ENCODE measurements around the gene ATP5F1C.
"Not testable (repeated sequence)": the region's sequence is repeated elsewhere in the genome, so short reads cannot be mapped to it uniquely, and the experiment has no call there.

The ATP5F1C gene

DNA sequence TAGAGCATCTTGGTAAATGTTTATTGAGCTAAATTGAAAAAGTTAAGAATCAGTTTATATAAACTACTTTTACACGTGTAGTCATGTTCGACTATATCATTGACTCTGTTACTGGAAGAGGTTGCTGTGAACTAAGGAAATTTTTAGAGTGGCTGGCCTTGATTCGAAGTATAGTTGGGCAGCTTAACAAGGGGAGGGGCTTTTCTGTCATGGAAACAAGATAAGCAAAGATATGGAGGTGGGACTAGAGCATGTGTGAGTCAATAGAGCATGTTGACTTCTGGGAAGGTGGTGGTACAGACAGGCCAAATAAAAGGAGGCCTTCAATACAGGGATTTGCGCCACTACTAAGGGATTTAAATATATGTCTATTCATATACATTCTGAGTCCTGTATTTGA lies 7.6 kb downstream of the ATP5F1C start:
- Histone ChIP-seq H3K36me3 (ENCODE audit: control insufficient read depth in 1 of 2, insufficient read depth in 2 of 2, low read length in 2 of 2) (peaks cover 24 to 37% of the 10 kb centered on the region in 2 donors), H3K27me3 (ENCODE audit: low read depth, low read length) (no peaks in the 10 kb centered on the region), H3K27ac (ENCODE audit: low read length) (no peak overlapping the region), H3K9me3 (ENCODE audit: control insufficient read depth in 1 of 2, low read length in 2 of 2) (no peaks in the 10 kb centered on the region), H3K4me1 (ENCODE audit: control insufficient read depth in 1 of 2, insufficient read depth in 2 of 2, low read length in 2 of 2) (peaks cover 0 to 38% of the 10 kb centered on the region in 2 donors), H3K4me3 (ENCODE audit: low read depth in 1 of 2, low read length in 2 of 2) (no peak overlapping the region)

DNA sequence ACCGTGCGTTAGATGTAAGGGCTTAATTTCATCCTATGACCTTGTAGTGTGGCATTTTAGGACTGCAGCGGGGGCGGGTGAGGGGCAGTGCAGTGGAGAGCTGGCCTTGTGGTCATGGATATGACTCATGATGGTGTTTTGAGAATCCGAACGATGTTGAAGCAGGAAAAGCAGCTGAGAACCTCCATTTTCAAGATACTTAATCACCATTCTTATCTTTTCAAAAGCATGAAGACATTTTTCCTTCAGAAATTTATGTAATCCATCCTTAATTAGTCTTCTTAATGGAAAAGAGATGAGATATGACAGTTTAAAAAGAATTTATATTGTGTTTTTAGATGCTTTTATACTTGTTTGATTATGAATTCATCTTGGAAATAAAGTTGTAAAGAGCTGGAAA lies 9.6 kb downstream of the ATP5F1C start:
- Histone ChIP-seq H3K9me3 (ENCODE audit: control insufficient read depth in 1 of 2, low read length in 2 of 2) (no peaks in the 10 kb centered on the region), H3K27ac (ENCODE audit: low read length) (no peak overlapping the region), H3K4me1 (ENCODE audit: control insufficient read depth in 1 of 2, insufficient read depth in 2 of 2, low read length in 2 of 2) (peaks cover 0 to 27% of the 10 kb centered on the region in 2 donors), H3K36me3 (ENCODE audit: control insufficient read depth in 1 of 2, insufficient read depth in 2 of 2, low read length in 2 of 2) (peaks cover 43 to 57% of the 10 kb centered on the region in 2 donors), H3K4me3 (ENCODE audit: low read depth in 1 of 2, low read length in 2 of 2) (no peak overlapping the region), H3K27me3 (ENCODE audit: low read depth, low read length) (no peaks in the 10 kb centered on the region)

DNA sequence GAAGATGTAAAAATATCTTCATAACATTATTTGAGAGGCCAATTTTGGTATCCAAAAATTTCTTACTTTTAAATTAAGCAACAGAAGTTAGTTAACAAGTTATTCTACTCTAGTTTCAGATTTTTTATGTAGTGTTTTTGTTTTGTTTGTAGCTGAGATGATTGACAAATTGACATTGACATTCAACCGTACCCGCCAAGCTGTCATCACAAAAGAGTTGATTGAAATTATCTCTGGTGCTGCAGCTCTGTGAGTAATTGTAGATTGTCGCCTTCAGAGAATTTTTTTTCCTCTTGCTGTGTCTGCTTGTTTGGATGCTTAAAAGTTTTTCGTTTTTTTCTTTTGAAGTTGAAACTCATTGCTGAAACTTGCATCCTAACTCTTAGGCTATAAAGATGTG lies 14.6 kb downstream of the ATP5F1C start:
- no peak overlapping the region for H3K27ac ChIP-seq (ENCODE audit: low read length)
- no peak overlapping the region for H3K4me3 ChIP-seq (ENCODE audit: low read depth in 1 of 2, low read length in 2 of 2)
- peaks cover 69 to 86% of the 10 kb centered on the region in 2 donors for H3K36me3 ChIP-seq (ENCODE audit: control insufficient read depth in 1 of 2, insufficient read depth in 2 of 2, low read length in 2 of 2)
- no peaks in the 10 kb centered on the region for H3K9me3 ChIP-seq (ENCODE audit: control insufficient read depth in 1 of 2, low read length in 2 of 2)
- no peaks in the 10 kb centered on the region for H3K27me3 ChIP-seq (ENCODE audit: low read depth, low read length)
- H3K4me1 ChIP-seq (ENCODE audit: control insufficient read depth in 1 of 2, insufficient read depth in 2 of 2, low read length in 2 of 2): no peaks in the 10 kb centered on the region

DNA sequence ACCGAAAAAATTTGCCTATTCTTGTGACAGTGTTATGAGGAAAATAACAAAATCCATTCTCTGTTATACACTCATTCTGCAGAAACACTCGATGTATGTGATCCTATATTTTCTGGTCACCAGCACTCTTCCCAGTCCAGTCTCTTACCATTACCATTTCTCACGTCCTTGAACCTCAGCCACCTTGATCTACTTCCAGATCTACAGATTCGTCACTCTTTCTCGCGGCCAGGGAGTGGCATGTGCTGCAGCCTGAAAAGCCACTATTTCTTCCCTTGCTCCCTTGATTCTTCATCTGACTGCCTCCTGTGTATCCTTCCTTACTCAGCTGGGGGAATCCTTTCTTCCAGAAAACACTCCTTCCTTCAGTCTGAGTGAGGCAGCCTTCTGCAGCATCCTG lies 16.2 kb downstream of the ATP5F1C start:
- H3K4me3 ChIP-seq (ENCODE audit: low read depth in 1 of 2, low read length in 2 of 2): no peak overlapping the region
- H3K27me3 ChIP-seq (ENCODE audit: low read depth, low read length): no peaks in the 10 kb centered on the region
- no peaks in the 10 kb centered on the region for H3K4me1 ChIP-seq (ENCODE audit: control insufficient read depth in 1 of 2, insufficient read depth in 2 of 2, low read length in 2 of 2)
- peaks cover 68 to 75% of the 10 kb centered on the region in 2 donors for H3K36me3 ChIP-seq (ENCODE audit: control insufficient read depth in 1 of 2, insufficient read depth in 2 of 2, low read length in 2 of 2)
- no peaks in the 10 kb centered on the region for H3K9me3 ChIP-seq (ENCODE audit: control insufficient read depth in 1 of 2, low read length in 2 of 2)
- H3K27ac ChIP-seq (ENCODE audit: low read length): no peak overlapping the region

DNA sequence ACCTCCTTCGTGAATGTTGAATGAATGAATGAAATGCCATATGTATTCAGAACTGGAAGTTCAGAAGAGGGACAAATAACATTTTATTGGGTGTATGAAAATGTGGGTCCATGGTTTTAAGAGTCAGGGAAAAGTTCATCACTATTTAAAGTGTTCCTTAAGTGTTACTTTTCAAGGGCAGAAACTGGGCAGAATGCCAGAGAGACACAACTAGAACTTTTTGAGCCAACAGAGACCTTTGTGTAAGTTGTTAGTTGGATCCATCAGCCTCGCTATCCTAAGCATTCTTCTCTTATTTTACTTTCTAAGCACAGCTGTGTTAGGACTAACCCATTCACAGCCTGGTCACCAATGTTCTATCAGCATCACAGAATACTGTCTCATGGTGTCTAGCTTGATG lies 16.8 kb downstream of the ATP5F1C start:
- Histone ChIP-seq H3K27ac (ENCODE audit: low read length) (no peak overlapping the region), H3K27me3 (ENCODE audit: low read depth, low read length) (no peaks in the 10 kb centered on the region), H3K36me3 (ENCODE audit: control insufficient read depth in 1 of 2, insufficient read depth in 2 of 2, low read length in 2 of 2) (peaks cover 62 to 70% of the 10 kb centered on the region in 2 donors), H3K4me3 (ENCODE audit: low read depth in 1 of 2, low read length in 2 of 2) (no peak overlapping the region), H3K4me1 (ENCODE audit: control insufficient read depth in 1 of 2, insufficient read depth in 2 of 2, low read length in 2 of 2) (no peaks in the 10 kb centered on the region), H3K9me3 (ENCODE audit: control insufficient read depth in 1 of 2, low read length in 2 of 2) (no peaks in the 10 kb centered on the region)

DNA sequence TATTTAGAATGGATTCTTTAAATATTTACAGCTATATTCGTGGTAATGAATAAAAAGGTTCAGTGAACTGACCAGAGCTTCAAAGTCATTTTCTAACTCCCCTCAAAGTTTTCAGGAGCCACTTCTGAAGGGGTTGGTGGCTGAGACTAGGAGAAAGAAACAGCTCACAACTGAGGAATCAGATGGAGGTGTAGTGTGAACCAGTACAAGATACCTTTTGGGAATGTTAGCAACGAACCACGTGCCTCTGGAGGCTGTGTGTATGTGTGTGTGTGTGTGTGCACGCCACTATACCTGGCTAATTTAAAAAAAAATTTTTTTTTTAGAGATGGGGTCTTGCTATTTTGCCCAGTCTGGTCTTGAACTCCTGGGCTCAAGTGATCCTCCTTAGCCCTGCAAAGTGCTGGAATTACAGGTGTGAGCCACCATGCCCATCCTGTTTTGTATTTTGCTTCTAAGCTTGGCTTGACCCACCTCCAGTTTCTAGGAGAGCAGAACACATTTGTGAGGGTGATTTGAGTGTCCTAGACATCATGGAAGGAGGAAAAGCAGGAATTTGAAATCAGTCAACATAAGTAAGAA lies 20.8 kb downstream of the ATP5F1C start:
- no peaks in the 10 kb centered on the region for H3K4me1 ChIP-seq (ENCODE audit: control insufficient read depth in 1 of 2, insufficient read depth in 2 of 2, low read length in 2 of 2)
- no peaks in the 10 kb centered on the region for H3K9me3 ChIP-seq (ENCODE audit: control insufficient read depth in 1 of 2, low read length in 2 of 2)
- H3K27me3 ChIP-seq (ENCODE audit: low read depth, low read length): no peaks in the 10 kb centered on the region
- H3K4me3 ChIP-seq (ENCODE audit: low read depth in 1 of 2, low read length in 2 of 2): no peak overlapping the region
- H3K36me3 ChIP-seq (ENCODE audit: control insufficient read depth in 1 of 2, insufficient read depth in 2 of 2, low read length in 2 of 2): peaks cover 29 to 32% of the 10 kb centered on the region in 2 donors
- H3K27ac ChIP-seq (ENCODE audit: low read length): no peak overlapping the region

DNA sequence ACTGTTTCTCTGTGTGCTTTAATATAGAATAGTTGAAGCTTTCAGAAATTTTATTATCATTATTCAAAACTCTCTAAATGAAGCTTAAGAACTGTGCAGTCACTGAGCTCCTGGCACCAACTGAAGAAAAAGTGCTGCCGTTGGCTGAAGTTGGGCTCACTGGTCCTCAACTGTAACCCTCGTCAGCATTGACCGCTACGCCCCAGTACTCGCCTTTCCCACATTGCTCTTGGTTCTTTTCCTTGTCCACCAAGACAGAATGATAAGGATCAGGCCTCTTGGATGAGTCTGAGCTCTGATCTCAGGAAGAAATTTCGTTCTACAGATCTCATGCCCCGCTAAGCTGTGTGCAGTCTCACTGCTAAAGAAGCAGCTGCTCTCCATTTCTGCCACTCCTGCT lies 22.5 kb downstream of the ATP5F1C start:
- H3K9me3 ChIP-seq (ENCODE audit: control insufficient read depth in 1 of 2, low read length in 2 of 2): no peaks in the 10 kb centered on the region
- H3K36me3 ChIP-seq (ENCODE audit: control insufficient read depth in 1 of 2, insufficient read depth in 2 of 2, low read length in 2 of 2): peaks cover 14 to 16% of the 10 kb centered on the region in 2 donors
- no peak overlapping the region for H3K4me3 ChIP-seq (ENCODE audit: low read depth in 1 of 2, low read length in 2 of 2)
- no peaks in the 10 kb centered on the region for H3K27me3 ChIP-seq (ENCODE audit: low read depth, low read length)
- H3K27ac ChIP-seq (ENCODE audit: low read length): no peak overlapping the region
- H3K4me1 ChIP-seq (ENCODE audit: control insufficient read depth in 1 of 2, insufficient read depth in 2 of 2, low read length in 2 of 2): no peaks in the 10 kb centered on the region

DNA sequence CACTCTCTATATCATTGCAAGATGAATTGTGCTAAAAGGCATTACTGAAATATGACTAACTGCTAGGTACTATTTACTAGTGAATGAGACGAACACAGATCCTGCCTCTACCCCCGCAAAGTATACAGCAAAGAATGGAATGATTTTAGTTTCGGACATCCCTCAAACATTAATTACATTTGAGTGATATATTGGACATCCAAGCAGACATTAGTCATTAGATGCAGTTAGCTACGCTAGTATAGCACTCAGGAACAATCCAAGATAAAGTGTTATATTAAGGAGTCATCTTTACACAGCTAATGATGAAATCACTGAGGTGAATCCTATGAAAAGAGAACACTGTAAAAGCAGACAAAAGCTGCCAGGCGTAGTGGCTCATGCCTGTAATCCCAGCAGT lies 23.0 kb downstream of the ATP5F1C start:
- peaks cover 12% of the 10 kb centered on the region in 2 donors for H3K36me3 ChIP-seq (ENCODE audit: control insufficient read depth in 1 of 2, insufficient read depth in 2 of 2, low read length in 2 of 2)
- no peaks in the 10 kb centered on the region for H3K9me3 ChIP-seq (ENCODE audit: control insufficient read depth in 1 of 2, low read length in 2 of 2)
- H3K4me3 ChIP-seq (ENCODE audit: low read depth in 1 of 2, low read length in 2 of 2): no peak overlapping the region
- no peaks in the 10 kb centered on the region for H3K4me1 ChIP-seq (ENCODE audit: control insufficient read depth in 1 of 2, insufficient read depth in 2 of 2, low read length in 2 of 2)
- H3K27me3 ChIP-seq (ENCODE audit: low read depth, low read length): no peaks in the 10 kb centered on the region
- no peak overlapping the region for H3K27ac ChIP-seq (ENCODE audit: low read length)

DNA sequence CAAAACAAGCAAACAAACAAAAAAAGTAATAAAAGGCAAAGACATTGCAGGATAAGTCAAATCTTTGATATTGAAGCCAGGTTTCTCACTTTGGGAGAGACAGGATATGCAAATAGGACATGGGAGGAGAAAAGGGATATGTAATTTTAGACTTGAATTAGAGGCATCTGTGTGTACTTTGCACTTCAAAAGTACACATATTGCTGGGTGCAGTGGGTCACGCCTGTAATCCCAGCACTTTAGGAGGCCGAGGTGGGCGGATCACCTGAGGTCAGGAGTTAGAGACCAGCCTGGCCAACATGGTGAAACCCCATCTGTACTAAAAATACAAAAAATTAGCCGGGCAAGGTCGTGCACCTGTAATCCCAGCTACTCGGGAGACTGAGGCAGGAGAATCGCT lies 23.8 kb downstream of the ATP5F1C start:
- H3K4me1 ChIP-seq (ENCODE audit: control insufficient read depth in 1 of 2, insufficient read depth in 2 of 2, low read length in 2 of 2); H3K36me3 ChIP-seq (ENCODE audit: control insufficient read depth in 1 of 2, insufficient read depth in 2 of 2, low read length in 2 of 2); H3K27me3 ChIP-seq (ENCODE audit: low read depth, low read length); H3K4me3 ChIP-seq (ENCODE audit: low read depth in 1 of 2, low read length in 2 of 2); H3K9me3 ChIP-seq (ENCODE audit: control insufficient read depth in 1 of 2, low read length in 2 of 2); H3K27ac ChIP-seq (ENCODE audit: low read length): not testable (repeated sequence)

DNA sequence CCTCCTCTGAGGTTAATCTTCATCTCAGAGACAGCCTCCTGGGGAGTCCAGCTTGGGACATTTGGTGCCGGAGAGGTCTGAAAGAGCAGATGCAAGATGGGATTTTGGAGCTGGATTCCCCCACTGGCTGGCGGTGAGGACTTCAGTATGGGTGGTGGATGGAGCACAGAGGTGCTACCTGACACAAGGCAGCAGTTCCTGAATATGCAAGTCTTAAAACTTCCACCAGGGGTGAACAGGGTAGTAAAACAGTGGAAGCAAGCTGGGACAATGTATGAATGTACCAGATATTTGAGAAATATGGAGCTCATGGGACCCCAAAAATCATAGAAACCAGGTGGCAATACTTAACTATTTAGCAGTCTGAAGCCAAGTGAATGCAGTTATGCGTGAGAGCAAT lies 25.5 kb downstream of the ATP5F1C start:
- Histone ChIP-seq H3K27ac (ENCODE audit: low read length) (no peak overlapping the region), H3K9me3 (ENCODE audit: control insufficient read depth in 1 of 2, low read length in 2 of 2) (no peaks in the 10 kb centered on the region), H3K4me3 (ENCODE audit: low read depth in 1 of 2, low read length in 2 of 2) (no peak overlapping the region), H3K4me1 (ENCODE audit: control insufficient read depth in 1 of 2, insufficient read depth in 2 of 2, low read length in 2 of 2) (no peaks in the 10 kb centered on the region), H3K36me3 (ENCODE audit: control insufficient read depth in 1 of 2, insufficient read depth in 2 of 2, low read length in 2 of 2) (no peaks in the 10 kb centered on the region), H3K27me3 (ENCODE audit: low read depth, low read length) (no peaks in the 10 kb centered on the region)

DNA sequence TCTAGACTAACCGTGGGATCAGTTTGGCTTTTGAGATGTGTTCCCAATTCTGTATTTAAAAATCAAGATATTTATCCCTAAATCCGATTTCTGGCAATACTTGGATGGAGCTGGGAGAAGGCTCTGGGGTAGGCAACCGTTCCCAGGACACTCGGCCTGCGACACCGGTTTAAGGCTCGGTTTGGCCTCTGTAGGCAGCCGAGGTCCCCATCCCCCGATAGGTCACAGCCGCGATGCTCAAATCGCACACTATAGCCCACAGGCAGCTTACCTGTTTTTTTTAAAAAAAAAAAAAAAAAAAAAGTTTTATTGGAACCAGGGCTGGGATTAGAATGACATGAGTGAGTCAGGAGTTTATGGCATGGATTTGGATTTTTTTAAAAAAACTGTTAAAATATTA lies 29.6 kb downstream of the ATP5F1C start:
- Histone ChIP-seq H3K9me3 (ENCODE audit: control insufficient read depth in 1 of 2, low read length in 2 of 2) (no peaks in the 10 kb centered on the region), H3K4me1 (ENCODE audit: control insufficient read depth in 1 of 2, insufficient read depth in 2 of 2, low read length in 2 of 2) (peaks cover 12 to 16% of the 10 kb centered on the region in 2 donors), H3K27me3 (ENCODE audit: low read depth, low read length) (no peaks in the 10 kb centered on the region), H3K27ac (ENCODE audit: low read length) (no peak overlapping the region), H3K4me3 (ENCODE audit: low read depth in 1 of 2, low read length in 2 of 2) (peak overlapping the region; percentile 95 to 100), H3K36me3 (ENCODE audit: control insufficient read depth in 1 of 2, insufficient read depth in 2 of 2, low read length in 2 of 2) (no peaks in the 10 kb centered on the region)

DNA sequence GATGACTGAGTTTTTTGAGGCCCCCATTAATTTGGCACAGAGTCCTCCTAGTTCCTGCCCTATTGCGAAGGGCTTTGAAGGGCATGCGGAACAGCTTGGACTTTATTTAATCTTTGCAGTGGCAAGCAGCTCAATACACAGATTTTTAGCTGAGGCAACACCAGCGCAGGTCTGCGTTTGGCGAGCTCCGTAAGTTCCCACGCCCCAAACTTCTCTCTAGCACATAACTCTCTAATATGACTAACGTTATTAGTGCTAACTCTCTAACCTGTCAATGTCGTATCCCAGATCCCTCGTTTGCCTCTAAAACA lies 30.0 kb downstream of the ATP5F1C start:
- Histone ChIP-seq H3K4me1 (ENCODE audit: control insufficient read depth in 1 of 2, insufficient read depth in 2 of 2, low read length in 2 of 2) (peaks cover 12 to 16% of the 10 kb centered on the region in 2 donors), H3K36me3 (ENCODE audit: control insufficient read depth in 1 of 2, insufficient read depth in 2 of 2, low read length in 2 of 2) (no peaks in the 10 kb centered on the region), H3K27ac (ENCODE audit: low read length) (no peak overlapping the region), H3K27me3 (ENCODE audit: low read depth, low read length) (no peaks in the 10 kb centered on the region), H3K4me3 (ENCODE audit: low read depth in 1 of 2, low read length in 2 of 2) (peak overlapping the region; percentile 95 to 100), H3K9me3 (ENCODE audit: control insufficient read depth in 1 of 2, low read length in 2 of 2) (no peaks in the 10 kb centered on the region)

All from muscle layer of duodenum (tissue), 2 donors.